Heart left ventricle (tissue), 16 donors: ENCODE data around the gene SLC66A1. TPM values are rescaled to one million over a fixed set of nuclear protein-coding genes. Genes with fewer than 3 reads are reported as not detected.

Source experiments
- ATAC-seq, 4 donors: fragments of 200-7000 bp; cut with Tn5 transposase; one replicate each; pipeline ENCODE4 v1.9.1; 2020 to 2022; ENCODE audit warnings: moderate library complexity in 4 of 4, mild to moderate bottlenecking in 3 of 4, moderate number of reproducible peaks in 1 of 4
- DNase-seq, 5 donors: peaks; one replicate each; pipeline ENCODE4 v3.0.0-alpha.2; 2020
- H3K27ac ChIP-seq, 12 donors: fragments of 200-600 bp; sonication (generic) in 4 of 12; one replicate each; pipeline versions ENCODE4 v1.5.0 to v1.8.0; 2016 to 2022; ENCODE audit warnings: mild to moderate bottlenecking in 2 of 12
- H3K27me3 ChIP-seq, 9 donors: fragments of 200-600 bp; sonication (generic) in 2 of 9; one replicate each; pipeline versions ENCODE4 v1.5.1 to v1.8.0; 2016 to 2022; ENCODE audit warnings: mild to moderate bottlenecking in 3 of 9
- H3K36me3 ChIP-seq, 9 donors: fragments of 200-600 bp; sonication (generic) in 2 of 9; one replicate each; pipeline versions ENCODE4 v1.5.0 to v1.8.0; 2018 to 2022; ENCODE audit warnings: mild to moderate bottlenecking in 2 of 9
- H3K4me1 ChIP-seq, 12 donors: fragments of 200-600 bp; sonication (generic) in 4 of 12; one replicate each; pipeline versions ENCODE4 v1.5.0 to v1.8.0; 2016 to 2022; ENCODE audit warnings: mild to moderate bottlenecking in 3 of 12
- H3K4me3 ChIP-seq, 12 donors: fragments of 200-600 bp; sonication (generic) in 4 of 12; one replicate each; pipeline versions ENCODE4 v1.5.0 to v1.8.0; 2017 to 2022; ENCODE audit warnings: mild to moderate bottlenecking in 9 of 12, moderate library complexity in 4 of 12
- H3K9me3 ChIP-seq, 12 donors: fragments of 200-600 bp; sonication (generic) in 4 of 12; one replicate each; pipeline versions ENCODE4 v1.5.0 to v1.8.0; 2016 to 2022; ENCODE audit warnings: mild to moderate bottlenecking in 1 of 12
- CTCF ChIP-seq, 12 donors: fragments of 200-600 bp; sonication (generic) in 4 of 12; IDR thresholded peaks; one replicate each; pipeline versions ENCODE4 v1.5.0 to v1.8.0; 2018 to 2022; ENCODE audit warnings: antibody characterized with exemption in 12 of 12, mild to moderate bottlenecking in 5 of 12
- POLR2A ChIP-seq, 2 donors: fragments of 450-650 bp; IDR thresholded peaks; one replicate each; pipeline ENCODE4 v1.6.1; 2017; ENCODE audit warnings: antibody characterized with exemption in 2 of 2, mild to moderate bottlenecking in 2 of 2, moderate library complexity in 2 of 2
- WGBS, 4 donors: extraction: QIAGEN DNeasy Blood & Tissue Kit in 2 of 4; methylation state at CpG; one replicate each; pipeline versions ENCODE4 v1.1.5 to v1.1.7; 2013 to 2018; 5-methylcytosine and 5-hydroxymethylcytosine counted together
- intact Hi-C, 10 donors: fragments of 100-400 bp; cut with DNase I; formaldehyde crosslinking; loops; one replicate each; pipeline versions ENCODE4 v1.11.1 to v1.14.2; 2022
- polyA plus RNA-seq, 2 donors: library from polyadenylated mRNA; stranded (reverse); fragments of 200-250 nt; gene quantifications; one replicate each; pipeline ENCODE4 v1.2.3, GENCODE V29; 2013
- total RNA-seq, 9 donors: library from RNA; depleted of rRNA in 2 of 9; stranded (reverse); fragments of >200 nt in 2 of 9; fragmentation: NEBNext Ultra II Directional in 3 of 9; extraction: Animal tissue kit (Norgen Biotek cat#: 25700) in 3 of 9; gene quantifications; one replicate each; pipeline versions ENCODE4 v1.1.0 to v1.2.4, GENCODE V29; 2016 to 2023
- donor health status: ischemic (EF 13 %, LVEDD 7.1; RV severe dilation, severe dysfunction).
- donor health status: healthy with polysubstance abuse.
- donor health status: DM: no; HTN: yes; CAD: no.
- donor health status: DM: no; HTN: no; CAD: no.
- donor health status: ischemic (EF 25% LVEDD 6.9; RV normal size, moderate dysfunction).
- donor health status: ischemic (EF 25% LVEDD 5.7; RV mildly dilated, moderate dysfunction).
- donor health status: healthy.
- donor health status: DM: yes; HTN: yes; CAD: no.
- donor health status: ischemic (EF 35%, LVEDD 5.7; RV mildly dilated, moderate dysfunction).
- donor health status: nonischemic (EF 11% LVEDD 7.7; RV severe dilation, severe dysfunction).
- donor health status: DM: yes; HTN: yes; CAD: no.
- donor health status: PGD.
- donor health status: ischemic (EF 29% LVEDD 5.4; RV normal size, mild dysfunction).
- donor health status: nonischemic (EF 23%, LVEDD 6.1; RV moderate dilation, normal function).

The SLC66A1 gene
- total and polyA plus RNA-seq, 11 donors, result 6.4 to 19.4 (median 9.7) TPM

- whole genome bisulfite sequencing, 4 donors, result 83 to 89% (median 85%) methylated on average over 26 to 27 of the region's 27 CpGs
- H3K27ac ChIP-seq, result peak overlapping the region in 5 of 12 donors; percentile 20 to 52 (median 34)
- intact Hi-C loops, result loop anchor here in 5 of 10 donors (2.0 to 5.0 kb wide), 5 partner anchors 45 to 315 kb away; no protein-coding TSS in a partner anchor
- H3K4me1 ChIP-seq, result peaks cover 0 to 27% (median 9%) of the 10 kb centered on the region in 12 donors
- H3K27me3 ChIP-seq, result no peaks in the 10 kb centered on the region
- DNase-seq, result peak in 3 of 5 donors; percentile 27 to 76 (median 56)
- peaks cover 2 to 86% (median 69%) of the 10 kb centered on the region in 9 donors for H3K36me3 ChIP-seq
- H3K9me3 ChIP-seq, result no peaks in the 10 kb centered on the region
- peak in 3 of 4 donors; percentile 35 to 72 (median 65) for ATAC-seq
- no peak overlapping the region for H3K4me3 ChIP-seq
- TF ChIP-seq CTCF (IDR thresholded peaks at IDR 0.05), result no peak
These were observed 30.1 kb downstream of the SLC66A1 start for GRCh38 chr1:19342062-19342750.

GRCh38 chr1:19342894-19343616, 30.9 kb downstream of the SLC66A1 start:
- no peaks in the 10 kb centered on the region for H3K27me3 ChIP-seq
- H3K9me3 ChIP-seq, result no peaks in the 10 kb centered on the region
- DNase-seq (no peak), ATAC-seq (no peak)
- H3K36me3 ChIP-seq, result peaks cover 2 to 84% (median 66%) of the 10 kb centered on the region in 9 donors
- TF ChIP-seq POLR2A (IDR thresholded peaks at IDR 0.05) (no peak), CTCF (IDR thresholded peaks at IDR 0.05) (no peak)
- WGBS, 4 donors, result 85 to 92% (median 87%) methylated on average over 24 to 33 of the region's 33 CpGs
- no peak overlapping the region for H3K4me3 ChIP-seq
- H3K4me1 ChIP-seq, result peaks cover 0 to 27% (median 9%) of the 10 kb centered on the region in 12 donors
- intact Hi-C loops, result loop anchor here in 5 of 10 donors (2.0 to 5.0 kb wide), 5 partner anchors 44 to 314 kb away; no protein-coding TSS in a partner anchor
- no peak overlapping the region for H3K27ac ChIP-seq

GRCh38 chr1:19343617-19344350, 31.7 kb downstream of the SLC66A1 start:
- DNase-seq (no peak), ATAC-seq (no peak)
- peaks cover 2 to 84% (median 61%) of the 10 kb centered on the region in 9 donors for H3K36me3 ChIP-seq
- 89 to 93% (median 91%) methylated on average over 15 to 20 of the region's 20 CpGs for WGBS, 4 donors
- peaks cover 0 to 27% (median 9%) of the 10 kb centered on the region in 12 donors for H3K4me1 ChIP-seq
- H3K27ac ChIP-seq, result peak overlapping the region in 1 of 12 donors; percentile 3
- no peak overlapping the region for H3K4me3 ChIP-seq
- intact Hi-C loops, result loop anchor here (1.0 to 5.0 kb wide), 8 partner anchors 44 to 314 kb away; no protein-coding TSS in a partner anchor
- no peaks in the 10 kb centered on the region for H3K27me3 ChIP-seq
- H3K9me3 ChIP-seq, result no peaks in the 10 kb centered on the region
- TF ChIP-seq CTCF (IDR thresholded peaks at IDR 0.05) (no peak), POLR2A (IDR thresholded peaks at IDR 0.05) (no peak)
